Sigmoid colon (tissue), 7 donors: Measurements from ENCODE around the gene MTCP1. TPM values are rescaled to one million over a fixed set of nuclear protein-coding genes. Genes with fewer than 3 reads are reported as not detected.

Source experiments
- DNase-seq: peaks from one replicate; pipeline ENCODE4 v3.0.0-alpha.2; 2019
- H3K27ac ChIP-seq, 4 donors: fragments of 200-600 bp; sonication (generic); one replicate each; pipeline ENCODE4 v1.5.1; 2016 to 2019; ENCODE audit warnings: mild to moderate bottlenecking in 1 of 4
- H3K27me3 ChIP-seq, 3 donors: fragments of 200-600 bp; sonication (generic); one replicate each; pipeline ENCODE4 v1.5.1; 2019; ENCODE audit warnings: mild to moderate bottlenecking in 1 of 3
- H3K36me3 ChIP-seq, 4 donors: fragments of 200-600 bp; sonication (generic); one replicate each; pipeline ENCODE4 v1.5.1; 2016 to 2019
- H3K4me1 ChIP-seq, 4 donors: fragments of 200-600 bp; sonication (generic); one replicate each; pipeline ENCODE4 v1.5.1; 2017 to 2019
- H3K4me3 ChIP-seq, 4 donors: fragments of 200-600 bp; sonication (generic); one replicate each; pipeline ENCODE4 v1.5.1; 2017 to 2019; ENCODE audit warnings: mild to moderate bottlenecking in 2 of 4, moderate library complexity in 1 of 4
- H3K9me3 ChIP-seq, 4 donors: fragments of 200-600 bp in 3 of 4; sonication (generic) in 3 of 4; one replicate each; pipeline versions ENCODE4 v1.5.1 to v1.6.1; 2013 to 2019
- EP300 ChIP-seq, 4 donors: sonication (generic); formaldehyde crosslinking; IDR thresholded peaks; one replicate each; pipeline ENCODE4 v1.6.1; 2017; ENCODE audit warnings: antibody characterized with exemption in 4 of 4
- POLR2A ChIP-seq, 2 donors: fragments of 450-650 bp; IDR thresholded peaks; one replicate each; pipeline ENCODE4 v1.6.1; 2016; ENCODE audit warnings: antibody characterized with exemption in 2 of 2, mild to moderate bottlenecking in 2 of 2, moderate library complexity in 2 of 2
- POLR2AphosphoS5 ChIP-seq, 4 donors: sonication (generic); formaldehyde crosslinking; IDR thresholded peaks; one replicate each; pipeline ENCODE4 v1.6.1; 2017; ENCODE audit warnings: antibody characterized with exemption in 4 of 4
- WGBS, 2 donors: extraction: QIAGEN DNeasy Blood & Tissue Kit; methylation state at CpG; one replicate each; pipeline ENCODE4 v1.1.7; 2013; 5-methylcytosine and 5-hydroxymethylcytosine counted together
- intact Hi-C: fragments of 100-400 bp; cut with DNase I; formaldehyde crosslinking; loops from one replicate; pipeline ENCODE4 v1.15.1; 2023
- polyA plus RNA-seq, 3 donors: library from polyadenylated mRNA; stranded (reverse); fragments of 200-250 nt; gene quantifications; one replicate each; pipeline ENCODE4 v1.2.3, GENCODE V29; 2013
- total RNA-seq, 4 donors: library from RNA; depleted of rRNA; stranded (reverse); fragments of >200 nt; gene quantifications; one replicate each; pipeline ENCODE4 v1.1.0, GENCODE V29; 2016
- TF ChIP-seq, protein P1 (sequence below), 4 experiments: fragments of 450-650 bp in 3 of 4; fragments of 200-600 bp in 1 of 4; IDR thresholded peaks; one replicate each; pipeline ENCODE4 v1.5.1; 2016 to 2019; ENCODE audit warnings: antibody characterized with exemption in 4 of 4, mild to moderate bottlenecking in 3 of 4, moderate library complexity in 2 of 4
- donor health status: healthy with polysubstance abuse.
- donor health status: Bipolar disorder and iron deficiency.
- donor health status: healthy.

The MTCP1 gene
- total and polyA plus RNA-seq, 7 donors, result 3.1 to 13.8 (median 3.9) TPM

DNA sequence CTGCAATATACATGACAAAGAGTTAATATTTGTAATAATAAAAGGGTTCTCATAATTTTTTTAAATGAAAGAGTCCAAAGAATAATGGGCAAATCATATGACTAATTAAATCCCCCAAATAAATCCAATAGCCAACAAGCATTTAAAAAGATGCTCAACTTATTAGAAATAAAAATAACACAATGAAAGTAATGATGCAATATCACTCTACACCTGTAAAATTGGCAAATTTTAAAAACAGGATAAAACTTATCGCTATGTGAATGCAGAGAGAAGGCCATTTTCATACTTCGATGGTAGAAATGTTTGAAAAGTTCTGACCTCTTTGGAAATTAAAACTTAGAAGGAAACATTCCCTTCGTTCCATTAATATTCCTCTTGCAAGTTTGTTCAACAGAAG, 50.3 kb downstream of the MTCP1 start:
- no peaks in the 10 kb centered on the region for H3K36me3 ChIP-seq
- H3K4me1 ChIP-seq, result no peaks in the 10 kb centered on the region

More for the DNA sequence above, 50.3 kb downstream of the MTCP1 start:
- Histone ChIP-seq H3K27me3 (no peaks in the 10 kb centered on the region), H3K27ac (no peak overlapping the region), H3K4me3 (no peak overlapping the region), H3K9me3 (no peaks in the 10 kb centered on the region)
- TF ChIP-seq POLR2AphosphoS5 (IDR thresholded peaks at IDR 0.05) (no peak), EP300 (IDR thresholded peaks at IDR 0.05) (no peak), POLR2A (IDR thresholded peaks at IDR 0.05) (no peak)
- TF ChIP-seq, protein P1, sequence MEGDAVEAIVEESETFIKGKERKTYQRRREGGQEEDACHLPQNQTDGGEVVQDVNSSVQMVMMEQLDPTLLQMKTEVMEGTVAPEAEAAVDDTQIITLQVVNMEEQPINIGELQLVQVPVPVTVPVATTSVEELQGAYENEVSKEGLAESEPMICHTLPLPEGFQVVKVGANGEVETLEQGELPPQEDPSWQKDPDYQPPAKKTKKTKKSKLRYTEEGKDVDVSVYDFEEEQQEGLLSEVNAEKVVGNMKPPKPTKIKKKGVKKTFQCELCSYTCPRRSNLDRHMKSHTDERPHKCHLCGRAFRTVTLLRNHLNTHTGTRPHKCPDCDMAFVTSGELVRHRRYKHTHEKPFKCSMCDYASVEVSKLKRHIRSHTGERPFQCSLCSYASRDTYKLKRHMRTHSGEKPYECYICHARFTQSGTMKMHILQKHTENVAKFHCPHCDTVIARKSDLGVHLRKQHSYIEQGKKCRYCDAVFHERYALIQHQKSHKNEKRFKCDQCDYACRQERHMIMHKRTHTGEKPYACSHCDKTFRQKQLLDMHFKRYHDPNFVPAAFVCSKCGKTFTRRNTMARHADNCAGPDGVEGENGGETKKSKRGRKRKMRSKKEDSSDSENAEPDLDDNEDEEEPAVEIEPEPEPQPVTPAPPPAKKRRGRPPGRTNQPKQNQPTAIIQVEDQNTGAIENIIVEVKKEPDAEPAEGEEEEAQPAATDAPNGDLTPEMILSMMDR (IDR thresholded peaks at IDR 0.05), result no peak
- 94 to 96% methylated on average over 3 of the region's 3 CpGs for WGBS, 2 donors
- intact Hi-C loops, result no loop called here
- no peak for DNase-seq

Other genes with a start within 250 kb of the MTCP1 start
- 1 to 10 TPM in 1 of 4 donors, not detected in 3; 2.3 TPM for gene SMIM9, start 236.5 kb downstream of the MTCP1 start, total RNA-seq
- not detected for gene SMIM9, start 236.5 kb downstream of the MTCP1 start, polyA plus RNA-seq
- gene F8A1, start 184.8 kb downstream of the MTCP1 start, total RNA-seq, result 1 to 10 TPM in 3 of 4 donors, not detected in 1; 3.6 to 4.1 (median 3.6) TPM
- gene F8A1, start 184.8 kb downstream of the MTCP1 start, polyA plus RNA-seq, result 10 to 100 TPM; 16.2 to 22.2 (median 16.2) TPM
- gene F8, start 48.4 kb downstream of the MTCP1 start, total RNA-seq, result 10 to 100 TPM; 10.0 to 20.2 (median 12.9) TPM
- gene F8, start 48.4 kb downstream of the MTCP1 start, polyA plus RNA-seq, result 1 to 10 TPM; 2.4 to 3.7 (median 3.6) TPM
- 100 to 1,000 TPM in 1 of 4 donors, 10 to 100 TPM in 3; 83.1 to 101 (median 97.6) TPM for gene FUNDC2, start 44.3 kb downstream of the MTCP1 start, total RNA-seq
- gene FUNDC2, start 44.3 kb downstream of the MTCP1 start, polyA plus RNA-seq, result 100 to 1,000 TPM in 1 of 3 donors, 10 to 100 TPM in 2; 74.0 to 109 (median 76.3) TPM
- 10 to 100 TPM; 19.4 to 37.2 (median 30.2) TPM for gene CMC4, start within 50 bp of the MTCP1 start, total RNA-seq
- gene CMC4, start within 50 bp of the MTCP1 start, polyA plus RNA-seq, result 10 to 100 TPM; 10.5 to 25.7 (median 13.8) TPM
- gene BRCC3, start 372 bp upstream of the MTCP1 start, total RNA-seq, result 10 to 100 TPM; 12.8 to 15.3 (median 14.2) TPM
- 10 to 100 TPM; 18.6 to 28.7 (median 23.6) TPM for gene BRCC3, start 372 bp upstream of the MTCP1 start, polyA plus RNA-seq
- 10 to 100 TPM; 28.8 to 55.6 (median 49.2) TPM for gene VBP1, start 145.3 kb upstream of the MTCP1 start, total RNA-seq
- gene VBP1, start 145.3 kb upstream of the MTCP1 start, polyA plus RNA-seq, result 10 to 100 TPM; 35.0 to 60.1 (median 38.4) TPM
- gene RAB39B, start 193.4 kb upstream of the MTCP1 start, total RNA-seq, result under 1 TPM; 0.28 to 0.71 (median 0.60) TPM
- gene RAB39B, start 193.4 kb upstream of the MTCP1 start, polyA plus RNA-seq, result 1 to 10 TPM in 1 of 3 donors, not detected in 2; 2.0 TPM